ENCODE measurements around the gene PPTC7.
"Not testable (repeated sequence)": the region's sequence is repeated elsewhere in the genome, so short reads cannot be mapped to it uniquely, and the experiment has no call there.

The PPTC7 gene

GRCh38 chr12:110613071-110613770 is 30.1 kb upstream of the PPTC7 start:
- peak overlapping the region; percentile 70 to 85 (median 81) for H3K9ac ChIP-seq
- H3K4me1 ChIP-seq, result peaks cover 22 to 48% (median 32%) of the 10 kb centered on the region in 10 experiments
- H3K4me2 ChIP-seq, result peak overlapping the region; percentile 86 to 98 (median 94)
- no peaks in the 10 kb centered on the region for H3K36me3 ChIP-seq
- peak overlapping the region; percentile 68 to 87 (median 72) for H3K27ac ChIP-seq
- H3K9me3 ChIP-seq (replicated peaks in 1 of 11), result no peaks in the 10 kb centered on the region
- no peak for TF ChIP-seq Cebpa-rat (IDR thresholded peaks at IDR 0.05)
- H3K27me3 ChIP-seq, result no peaks in the 10 kb centered on the region
- peak overlapping the region; percentile 61 to 84 (median 66) for H3K4me3 ChIP-seq
- no peaks in the 10 kb centered on the region for H4K20me1 ChIP-seq

- H3K27ac ChIP-seq, result peak overlapping the region; percentile 74 to 96 (median 92)
- H3K4me2 ChIP-seq, result peak overlapping the region; percentile 56 to 86 (median 76)
- no peaks in the 10 kb centered on the region for H4K20me1 ChIP-seq
- H3K27me3 ChIP-seq, result no peaks in the 10 kb centered on the region
- no peak for TF ChIP-seq Cebpa-rat (IDR thresholded peaks at IDR 0.05)
- no peaks in the 10 kb centered on the region for H3K9me3 ChIP-seq (replicated peaks in 1 of 11)
- peak overlapping the region; percentile 73 to 92 (median 82) for H3K9ac ChIP-seq
- peak overlapping the region; percentile 48 to 68 (median 55) for H3K4me3 ChIP-seq
- no peaks in the 10 kb centered on the region for H3K36me3 ChIP-seq
- peaks cover 9 to 50% (median 30%) of the 10 kb centered on the region in 10 experiments; a peak in 18 of 20 replicates for H3K4me1 ChIP-seq
Observed at GRCh38 chr12:110606253-110606611, 23.1 kb upstream of the PPTC7 start.

GRCh38 chr12:110602085-110602814 is 19.1 kb upstream of the PPTC7 start:
- H3K4me3 ChIP-seq; H3K36me3 ChIP-seq; H3K9me3 ChIP-seq (replicated peaks in 1 of 11); H3K27me3 ChIP-seq; H4K20me1 ChIP-seq; H3K4me2 ChIP-seq: not testable (repeated sequence)
- peak overlapping the region in 2 of 11 experiments; percentile 45 to 96; a peak in 3 of 22 replicates for H3K27ac ChIP-seq
- 0 out of 22 replicates have a peak overlapping the region, but pooled peaks of 2 of the 11 experiments have one; percentile 3 to 6 for H3K9ac ChIP-seq
- peaks cover 9 to 67% (median 33%) of the 10 kb centered on the region in 10 experiments; a peak in 18 of 20 replicates for H3K4me1 ChIP-seq

- Histone ChIP-seq H3K27me3 (no peaks in the 10 kb centered on the region), H4K20me1 (no peaks in the 10 kb centered on the region), H3K27ac (peak overlapping the region in 7 of 11 experiments; percentile 4 to 69 (median 39); a peak in 10 of 22 replicates), H3K4me2 (peak overlapping the region in 5 of 11 experiments; percentile 12 to 86 (median 67); a peak in 9 of 22 replicates), H3K36me3 (no peaks in the 10 kb centered on the region), H3K9me3 (replicated peaks in 1 of 11) (no peaks in the 10 kb centered on the region), H3K9ac (peak overlapping the region in 3 of 11 experiments; percentile 14 to 36 (median 14); a peak in 3 of 22 replicates), H3K4me1 (peaks cover 0 to 51% (median 21%) of the 10 kb centered on the region in 10 experiments; a peak in 18 of 20 replicates), H3K4me3 (no peak overlapping the region)
- peak in 6 of 11 experiments; percentile 21 to 74 (median 48); a peak in 6 of 22 replicates for TF ChIP-seq Cebpa-rat (IDR thresholded peaks at IDR 0.05)
Observed at GRCh38 chr12:110600254-110600653, 17.1 kb upstream of the PPTC7 start.

- Histone ChIP-seq H3K4me3 (no peak overlapping the region), H3K36me3 (no peaks in the 10 kb centered on the region), H3K9me3 (replicated peaks in 1 of 11) (no peaks in the 10 kb centered on the region), H4K20me1 (no peaks in the 10 kb centered on the region), H3K27ac (peak overlapping the region in 8 of 11 experiments; percentile 12 to 69 (median 40); a peak in 8 of 22 replicates), H3K9ac (peak overlapping the region in 4 of 11 experiments; percentile 12 to 51 (median 28); a peak in 5 of 22 replicates), H3K4me2 (peak overlapping the region in 5 of 11 experiments; percentile 31 to 86 (median 67); a peak in 10 of 22 replicates), H3K27me3 (no peaks in the 10 kb centered on the region), H3K4me1 (peaks cover 0 to 42% (median 12%) of the 10 kb centered on the region in 10 experiments; a peak in 12 of 20 replicates)
- no peak for TF ChIP-seq Cebpa-rat (IDR thresholded peaks at IDR 0.05)
Observed at GRCh38 chr12:110599334-110599733, 16.2 kb upstream of the PPTC7 start.

GRCh38 chr12:110597885-110598284 is 14.8 kb upstream of the PPTC7 start:
- H3K4me3 ChIP-seq, result no peak overlapping the region
- no peaks in the 10 kb centered on the region for H4K20me1 ChIP-seq
- H3K4me2 ChIP-seq, result no peak overlapping the region
- H3K27me3 ChIP-seq, result no peaks in the 10 kb centered on the region
- H3K27ac ChIP-seq, result no peak overlapping the region
- no peaks in the 10 kb centered on the region for H3K36me3 ChIP-seq
- peaks cover 0 to 36% (median 8%) of the 10 kb centered on the region in 10 experiments; a peak in 10 of 20 replicates for H3K4me1 ChIP-seq
- TF ChIP-seq Cebpa-rat (IDR thresholded peaks at IDR 0.05), result no peak
- H3K9ac ChIP-seq, result no peak overlapping the region
- H3K9me3 ChIP-seq (replicated peaks in 1 of 11), result no peaks in the 10 kb centered on the region

- H3K27ac ChIP-seq, result peak overlapping the region in 5 of 11 experiments; percentile 86 to 97 (median 91); a peak in 5 of 22 replicates
- H3K36me3 ChIP-seq; H3K27me3 ChIP-seq; H3K4me3 ChIP-seq; H4K20me1 ChIP-seq; H3K9me3 ChIP-seq (replicated peaks in 1 of 11): not testable (repeated sequence)
- H3K9ac ChIP-seq, result peak overlapping the region in 1 of 11 experiments; percentile 71; a peak in 1 of 22 replicates
- peaks cover 18 to 55% (median 25%) of the 10 kb centered on the region in 10 experiments for H3K4me1 ChIP-seq
- peak overlapping the region in 3 of 11 experiments; percentile 79 to 83 (median 81); a peak in 2 of 22 replicates for H3K4me2 ChIP-seq
Observed at GRCh38 chr12:110592919-110593318, 9.8 kb upstream of the PPTC7 start.

GRCh38 chr12:110592078-110592477 is 9.0 kb upstream of the PPTC7 start:
- no peak overlapping the region for H3K4me3 ChIP-seq
- H3K27ac ChIP-seq, result peak overlapping the region in 9 of 11 experiments; percentile 83 to 97 (median 89); a peak in 15 of 22 replicates
- H3K9me3 ChIP-seq (replicated peaks in 1 of 11), result no peaks in the 10 kb centered on the region
- no peaks in the 10 kb centered on the region for H3K36me3 ChIP-seq
- H3K4me1 ChIP-seq, result peaks cover 18 to 63% (median 25%) of the 10 kb centered on the region in 10 experiments
- H3K27me3 ChIP-seq, result no peaks in the 10 kb centered on the region
- no peaks in the 10 kb centered on the region for H4K20me1 ChIP-seq
- no peak for TF ChIP-seq Cebpa-rat (IDR thresholded peaks at IDR 0.05)
- H3K4me2 ChIP-seq, result peak overlapping the region in 6 of 11 experiments; percentile 73 to 83 (median 78); a peak in 10 of 22 replicates
- peak overlapping the region in 4 of 11 experiments; percentile 33 to 76 (median 72); a peak in 6 of 22 replicates for H3K9ac ChIP-seq
